HFF-Myc (cell line): ENCODE results near the gene MUSK.

Experiments
- DNase-seq: peaks from one replicate; pipeline ENCODE4 v3.0.0-alpha.2; 2011; ENCODE audit warnings: low read depth; ENCODE audit errors: extremely low read depth
- H3K4me3 ChIP-seq: replicated peaks from 2 replicates; pipeline ENCODE4 v1.5.1; 2011; ENCODE audit warnings: low read depth, mild to moderate bottlenecking, control low read depth, low read length
- CTCF ChIP-seq: IDR thresholded peaks from 2 replicates; pipeline ENCODE4 v1.5.1; 2012; ENCODE audit warnings: mild to moderate bottlenecking, low read depth, low read length, control low read depth; ENCODE audit errors: missing control alignments

MUSK gene

DNA sequence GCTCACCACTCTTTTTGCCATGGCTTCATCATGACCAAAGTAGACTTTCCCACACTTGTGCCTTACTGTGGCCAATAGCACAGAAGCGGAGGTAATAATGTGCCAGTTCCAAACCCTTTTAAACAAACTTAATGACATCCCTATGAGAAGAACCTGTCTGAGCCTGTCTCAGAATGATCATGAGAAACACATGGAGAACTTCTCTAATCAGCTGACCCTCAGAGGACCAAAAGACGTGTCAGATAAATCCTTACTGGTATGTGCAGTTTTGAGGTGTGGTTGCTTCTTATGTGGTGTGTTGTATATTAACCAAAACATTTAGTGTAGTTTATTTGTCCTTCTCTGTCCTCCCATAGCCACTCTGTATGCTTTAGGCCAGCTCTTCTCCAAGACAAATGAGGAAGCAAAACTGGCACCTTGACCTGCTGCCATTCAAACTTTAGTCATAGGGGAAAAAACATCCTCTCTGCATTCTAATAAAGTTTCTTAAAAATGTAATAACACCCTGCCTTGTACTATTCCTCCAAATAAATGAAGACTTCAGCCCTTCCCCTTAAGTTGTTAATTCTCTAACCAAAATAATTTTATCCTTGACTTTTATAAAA, 168.9 kb downstream of the MUSK start:
- H3K4me3 ChIP-seq: no peak overlapping the region
- TF ChIP-seq CTCF: no peak
- DNase-seq: no peak

- TF ChIP-seq CTCF: no peak
- no peak for DNase-seq
- no peak overlapping the region for H3K4me3 ChIP-seq
Observed at GRCh38 chr9:110842169-110842568, 173.6 kb downstream of the MUSK start.

GRCh38 chr9:110842986-110843385, 174.4 kb downstream of the MUSK start:
- TF ChIP-seq CTCF: no peak
- DNase-seq: no peak
- H3K4me3 ChIP-seq: no peak overlapping the region

GRCh38 chr9:110844121-110844520, 175.5 kb downstream of the MUSK start:
- no peak for TF ChIP-seq CTCF

DNA sequence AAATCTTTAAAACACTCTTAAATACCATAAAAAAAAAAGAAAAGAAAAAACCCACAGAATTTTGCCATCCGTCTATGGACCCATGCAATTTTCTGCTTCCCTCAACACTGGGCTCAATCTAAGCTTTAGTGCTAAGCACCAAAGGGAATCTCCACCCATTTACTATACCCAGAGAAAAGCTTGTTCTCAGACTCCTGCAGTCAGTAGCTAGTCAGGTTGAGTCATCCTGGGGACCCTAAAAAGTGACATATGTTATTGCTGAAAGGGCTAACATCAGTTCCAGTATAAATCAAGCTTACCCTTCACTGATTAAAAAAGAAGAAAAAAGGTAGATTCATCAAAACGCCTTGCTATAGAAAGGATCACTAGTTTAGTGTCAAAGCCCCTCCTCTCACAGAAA, 177.6 kb downstream of the MUSK start:
- DNase-seq: no peak
- no peak for TF ChIP-seq CTCF

More at GRCh38 chr9:110844121-110844520, 175.5 kb downstream of the MUSK start:
- no peak for DNase-seq
- H3K4me3 ChIP-seq: no peak overlapping the region

GRCh38 chr9:110847671-110848070, 179.1 kb downstream of the MUSK start:
- no peak for TF ChIP-seq CTCF
- H3K4me3 ChIP-seq: no peak overlapping the region
- no peak for DNase-seq

More for the DNA sequence above, 177.6 kb downstream of the MUSK start:
- H3K4me3 ChIP-seq: no peak overlapping the region
